Measurements from ENCODE around the gene MMD.

The MMD gene

GRCh38 chr17:55416470-55417052 is 5.1 kb downstream of the MMD start:
- 78% methylated on average over 4 of the region's 4 CpGs for WGBS
- no peak overlapping the region for H2BK120ac ChIP-seq (ENCODE audit: low read depth, low read length)

GRCh38 chr17:55416000-55416399 is 5.6 kb downstream of the MMD start:
- Histone ChIP-seq H3K27ac (ENCODE audit: low read length, poor library complexity, severe bottlenecking) (no peak overlapping the region), H3K14ac (ENCODE audit: low read length in 2 of 2) (no peak overlapping the region), H3K4me3 (ENCODE audit: insufficient read depth in 1 of 2, low read depth in 1 of 2, low read length in 2 of 2) (peak overlapping the region in 1 of 2 experiments; percentile 64), H3K4me1 (ENCODE audit: control insufficient read depth, insufficient read depth, low read depth, low read length) (peaks cover 5% of the 10 kb centered on the region), H3K9me3 (ENCODE audit: control insufficient read depth, low read length) (no peaks in the 10 kb centered on the region), H3K79me1 (replicated peaks; ENCODE audit: low read length, poor library complexity, severe bottlenecking) (peaks cover 29% of the 10 kb centered on the region), H4K8ac (ENCODE audit: low read length) (no peak overlapping the region), H2AK5ac (ENCODE audit: low read length, severe bottlenecking) (no peak overlapping the region), H4K91ac (ENCODE audit: low read length) (no peak overlapping the region), H3K27me3 (ENCODE audit: control insufficient read depth in 1 of 2, insufficient read depth in 1 of 2, low read length in 2 of 2) (no peaks in the 10 kb centered on the region), H2BK5ac (ENCODE audit: low read depth, low read length, poor library complexity, severe bottlenecking) (no peak overlapping the region), H3K23ac (ENCODE audit: low read length in 2 of 2) (no peak overlapping the region), H3K9ac (ENCODE audit: low read length) (no peak overlapping the region), H3K4me2 (ENCODE audit: low read length, poor library complexity, severe bottlenecking) (no peak overlapping the region), H2BK15ac (ENCODE audit: low read depth, poor library complexity, severe bottlenecking) (no peak overlapping the region), H2BK12ac (ENCODE audit: low read length in 2 of 2) (no peak overlapping the region), H3K36me3 (ENCODE audit: control insufficient read depth in 1 of 2, insufficient read depth in 2 of 2, low read depth in 1 of 2, low read length in 2 of 2) (peaks cover 4 to 32% of the 10 kb centered on the region in 2 experiments), H2BK120ac (ENCODE audit: low read depth, low read length) (no peak overlapping the region), H3K18ac (ENCODE audit: low read depth in 1 of 2, low read length in 2 of 2) (no peak overlapping the region), H3K4ac (ENCODE audit: low read depth in 1 of 2, low read length in 2 of 2) (no peak overlapping the region), H2AFZ (ENCODE audit: low read depth, low read length) (no peak overlapping the region)
- no peak for DNase-seq

More at GRCh38 chr17:55416470-55417052, 5.1 kb downstream of the MMD start:
- Histone ChIP-seq H3K14ac (ENCODE audit: low read length in 2 of 2) (no peak overlapping the region), H3K36me3 (ENCODE audit: control insufficient read depth in 1 of 2, insufficient read depth in 2 of 2, low read depth in 1 of 2, low read length in 2 of 2) (peaks cover 4 to 26% of the 10 kb centered on the region in 2 experiments), H2BK12ac (ENCODE audit: low read length in 2 of 2) (no peak overlapping the region), H3K18ac (ENCODE audit: low read depth in 1 of 2, low read length in 2 of 2) (peak overlapping the region in 1 of 2 experiments; percentile 4), H2BK5ac (ENCODE audit: low read depth, low read length, poor library complexity, severe bottlenecking) (no peak overlapping the region), H2BK15ac (ENCODE audit: low read depth, poor library complexity, severe bottlenecking) (no peak overlapping the region), H2AK5ac (ENCODE audit: low read length, severe bottlenecking) (no peak overlapping the region), H3K9me3 (ENCODE audit: control insufficient read depth, low read length) (no peaks in the 10 kb centered on the region), H2AFZ (ENCODE audit: low read depth, low read length) (no peak overlapping the region), H3K23ac (ENCODE audit: low read length in 2 of 2) (no peak overlapping the region), H3K4me3 (ENCODE audit: insufficient read depth in 1 of 2, low read depth in 1 of 2, low read length in 2 of 2) (peak overlapping the region in 1 of 2 experiments; percentile 64), H3K4ac (ENCODE audit: low read depth in 1 of 2, low read length in 2 of 2) (no peak overlapping the region), H4K91ac (ENCODE audit: low read length) (no peak overlapping the region), H3K9ac (ENCODE audit: low read length) (peak overlapping the region; percentile 64), H3K4me1 (ENCODE audit: control insufficient read depth, insufficient read depth, low read depth, low read length) (peaks cover 8% of the 10 kb centered on the region), H4K8ac (ENCODE audit: low read length) (no peak overlapping the region), H3K27me3 (ENCODE audit: control insufficient read depth in 1 of 2, insufficient read depth in 1 of 2, low read length in 2 of 2) (no peaks in the 10 kb centered on the region), H3K27ac (ENCODE audit: low read length, poor library complexity, severe bottlenecking) (no peak overlapping the region), H3K79me1 (replicated peaks; ENCODE audit: low read length, poor library complexity, severe bottlenecking) (peaks cover 35% of the 10 kb centered on the region), H3K4me2 (ENCODE audit: low read length, poor library complexity, severe bottlenecking) (no peak overlapping the region)
- peak; percentile 73 for DNase-seq

- H3K4me2 ChIP-seq (ENCODE audit: low read length, poor library complexity, severe bottlenecking), result no peak overlapping the region
- 90% methylated on average over 3 of the region's 4 CpGs for WGBS
- H2BK12ac ChIP-seq (ENCODE audit: low read length in 2 of 2), result no peak overlapping the region
- H3K79me1 ChIP-seq (replicated peaks; ENCODE audit: low read length, poor library complexity, severe bottlenecking), result peaks cover 24% of the 10 kb centered on the region
- H2BK120ac ChIP-seq (ENCODE audit: low read depth, low read length), result no peak overlapping the region
- H4K8ac ChIP-seq (ENCODE audit: low read length), result no peak overlapping the region
- H3K4ac ChIP-seq (ENCODE audit: low read depth in 1 of 2, low read length in 2 of 2), result no peak overlapping the region
- no peak for DNase-seq
- H3K4me1 ChIP-seq (ENCODE audit: control insufficient read depth, insufficient read depth, low read depth, low read length), result no peaks in the 10 kb centered on the region
- H3K27me3 ChIP-seq (ENCODE audit: control insufficient read depth in 1 of 2, insufficient read depth in 1 of 2, low read length in 2 of 2), result no peaks in the 10 kb centered on the region
- H2AK5ac ChIP-seq (ENCODE audit: low read length, severe bottlenecking), result no peak overlapping the region
- peaks cover 4 to 42% of the 10 kb centered on the region in 2 experiments for H3K36me3 ChIP-seq (ENCODE audit: control insufficient read depth in 1 of 2, insufficient read depth in 2 of 2, low read depth in 1 of 2, low read length in 2 of 2)
- H2BK5ac ChIP-seq (ENCODE audit: low read depth, low read length, poor library complexity, severe bottlenecking), result no peak overlapping the region
- H3K9ac ChIP-seq (ENCODE audit: low read length), result no peak overlapping the region
- H3K23ac ChIP-seq (ENCODE audit: low read length in 2 of 2), result no peak overlapping the region
- H4K91ac ChIP-seq (ENCODE audit: low read length), result no peak overlapping the region
- no peak overlapping the region for H3K27ac ChIP-seq (ENCODE audit: low read length, poor library complexity, severe bottlenecking)
- no peak overlapping the region for H2AFZ ChIP-seq (ENCODE audit: low read depth, low read length)
- no peaks in the 10 kb centered on the region for H3K9me3 ChIP-seq (ENCODE audit: control insufficient read depth, low read length)
- H3K18ac ChIP-seq (ENCODE audit: low read depth in 1 of 2, low read length in 2 of 2), result no peak overlapping the region
- H3K4me3 ChIP-seq (ENCODE audit: insufficient read depth in 1 of 2, low read depth in 1 of 2, low read length in 2 of 2), result no peak overlapping the region
- no peak overlapping the region for H3K14ac ChIP-seq (ENCODE audit: low read length in 2 of 2)
- no peak overlapping the region for H2BK15ac ChIP-seq (ENCODE audit: low read depth, poor library complexity, severe bottlenecking)
Measured at GRCh38 chr17:55414983-55415382, 6.7 kb downstream of the MMD start.

GRCh38 chr17:55413825-55414489 is 7.7 kb downstream of the MMD start:
- DNase-seq, result no peak
- Histone ChIP-seq H2BK5ac (ENCODE audit: low read depth, low read length, poor library complexity, severe bottlenecking) (no peak overlapping the region), H2BK120ac (ENCODE audit: low read depth, low read length) (no peak overlapping the region), H2BK15ac (ENCODE audit: low read depth, poor library complexity, severe bottlenecking) (no peak overlapping the region), H2BK12ac (ENCODE audit: low read length in 2 of 2) (no peak overlapping the region), H2AFZ (ENCODE audit: low read depth, low read length) (no peak overlapping the region), H3K4me2 (ENCODE audit: low read length, poor library complexity, severe bottlenecking) (no peak overlapping the region), H3K4ac (ENCODE audit: low read depth in 1 of 2, low read length in 2 of 2) (no peak overlapping the region), H4K91ac (ENCODE audit: low read length) (no peak overlapping the region), H3K27ac (ENCODE audit: low read length, poor library complexity, severe bottlenecking) (no peak overlapping the region), H3K4me3 (ENCODE audit: insufficient read depth in 1 of 2, low read depth in 1 of 2, low read length in 2 of 2) (no peak overlapping the region), H3K4me1 (ENCODE audit: control insufficient read depth, insufficient read depth, low read depth, low read length) (no peaks in the 10 kb centered on the region), H3K18ac (ENCODE audit: low read depth in 1 of 2, low read length in 2 of 2) (no peak overlapping the region), H3K36me3 (ENCODE audit: control insufficient read depth in 1 of 2, insufficient read depth in 2 of 2, low read depth in 1 of 2, low read length in 2 of 2) (peaks cover 7 to 52% of the 10 kb centered on the region in 2 experiments), H4K8ac (ENCODE audit: low read length) (no peak overlapping the region), H3K79me1 (replicated peaks; ENCODE audit: low read length, poor library complexity, severe bottlenecking) (peaks cover 24% of the 10 kb centered on the region), H3K9me3 (ENCODE audit: control insufficient read depth, low read length) (no peaks in the 10 kb centered on the region), H3K23ac (ENCODE audit: low read length in 2 of 2) (no peak overlapping the region), H2AK5ac (ENCODE audit: low read length, severe bottlenecking) (no peak overlapping the region), H3K9ac (ENCODE audit: low read length) (no peak overlapping the region), H3K27me3 (ENCODE audit: control insufficient read depth in 1 of 2, insufficient read depth in 1 of 2, low read length in 2 of 2) (no peaks in the 10 kb centered on the region), H3K14ac (ENCODE audit: low read length in 2 of 2) (no peak overlapping the region)
- WGBS, result 98% methylated on average over 6 of the region's 8 CpGs

Data from mesenchymal stem cell (in vitro differentiated cells and primary cell).